Keratinocyte (primary cell): ENCODE measurements around the gene ZBTB20. TPM values are rescaled to one million over a fixed set of nuclear protein-coding genes. Genes with fewer than 3 reads are reported as not detected.

Source experiments
- DNase-seq: peaks from one replicate; pipeline ENCODE4 v3.0.0-alpha.2; 2011; ENCODE audit warnings: low read depth, missing footprints, low spot score
- FAIRE-seq: peaks from 2 replicates; lab custom pipeline; 2011; peaks lifted over from hg19 to GRCh38; lab: Jason Lieb, UNC
- H2AFZ ChIP-seq: 2 replicates; pipeline ENCODE4 v1.6.0; 2012; ENCODE audit warnings: low read length, control low read depth, inconsistent platforms; ENCODE audit not compliant: control insufficient read depth
- H3K27ac ChIP-seq: 2 replicates; pipeline ENCODE4 v1.5.1; 2011; ENCODE audit warnings: low read length; ENCODE audit not compliant: control insufficient read depth, insufficient read depth
- H3K27me3 ChIP-seq: 3 replicates; pipeline ENCODE4 v1.6.0; 2011; ENCODE audit warnings: low read length; ENCODE audit not compliant: control insufficient read depth, insufficient read depth; ENCODE audit errors: extremely low read depth
- H3K36me3 ChIP-seq, 2 experiments: 2 replicates in 1 of 2; 3 replicates in 1 of 2; pipeline ENCODE4 v1.5.1; 2011; ENCODE audit warnings: low read length in 2 of 2, mild to moderate bottlenecking in 1 of 2; ENCODE audit not compliant: control insufficient read depth in 2 of 2, insufficient read depth in 2 of 2; ENCODE audit errors: extremely low read depth in 1 of 2
- H3K4me1 ChIP-seq: 3 replicates; pipeline ENCODE4 v1.5.1; 2011; ENCODE audit warnings: low read length; ENCODE audit not compliant: control insufficient read depth, insufficient read depth; ENCODE audit errors: extremely low read depth
- H3K4me2 ChIP-seq: 3 replicates; pipeline ENCODE4 v1.6.0; 2011; ENCODE audit warnings: low read depth, low read length; ENCODE audit not compliant: control insufficient read depth, insufficient read depth; ENCODE audit errors: extremely low read depth
- H3K4me3 ChIP-seq, 3 experiments: fragments of 200-600 bp in 1 of 3; sonication (generic) in 1 of 3; 2 replicates in 2 of 3; 3 replicates in 1 of 3; pipeline ENCODE4 v1.5.1; 2011 to 2016; ENCODE audit warnings: low read length in 3 of 3, mild to moderate bottlenecking in 3 of 3, control low read depth in 2 of 3, inconsistent platforms in 1 of 3, low read depth in 1 of 3, mixed read lengths in 1 of 3, mixed run types in 1 of 3, moderate library complexity in 1 of 3; ENCODE audit not compliant: control insufficient read depth in 2 of 3, insufficient read depth in 2 of 3; ENCODE audit errors: extremely low read depth in 1 of 3
- H3K79me2 ChIP-seq: 2 replicates; pipeline ENCODE4 v1.6.0; 2012; ENCODE audit warnings: low read length; ENCODE audit not compliant: control insufficient read depth, insufficient read depth
- H3K9ac ChIP-seq: 3 replicates; pipeline ENCODE4 v1.6.0; 2011; ENCODE audit warnings: low read length; ENCODE audit not compliant: control insufficient read depth, insufficient read depth; ENCODE audit errors: extremely low read depth
- H3K9me1 ChIP-seq: 3 replicates; pipeline ENCODE4 v1.6.0; 2011; ENCODE audit warnings: low read length; ENCODE audit not compliant: control insufficient read depth, insufficient read depth; ENCODE audit errors: extremely low read depth
- H3K9me3 ChIP-seq: 2 replicates; pipeline ENCODE4 v1.5.1; 2012; ENCODE audit warnings: low read depth, low read length; ENCODE audit not compliant: control insufficient read depth
- H4K20me1 ChIP-seq: 3 replicates; pipeline ENCODE4 v1.6.0; 2011; ENCODE audit warnings: low read length; ENCODE audit not compliant: control insufficient read depth, insufficient read depth; ENCODE audit errors: extremely low read depth
- CTCF ChIP-seq, 3 experiments: IDR thresholded peaks in 1 of 3; conservative IDR thresholded peaks in 1 of 3; optimal IDR thresholded peaks in 1 of 3; 2 replicates in 2 of 3; 3 replicates in 1 of 3; pipeline versions ENCODE3 to v1.5.1; 2011; ENCODE audit warnings: low read length in 3 of 3, mild to moderate bottlenecking in 3 of 3, moderate library complexity in 2 of 3, control low read depth in 1 of 3, inconsistent platforms in 1 of 3; ENCODE audit not compliant: insufficient read depth in 2 of 3; ENCODE audit errors: extremely low read depth in 1 of 3
- EZH2 ChIP-seq: IDR thresholded peaks from one replicate; pipeline ENCODE4 v1.6.1; 2012; ENCODE audit warnings: inconsistent platforms, mild to moderate bottlenecking, low read length, moderate library complexity
- dilution Hi-C: fragments of 300-500 bp; cut with MboI; formaldehyde crosslinking; loops from one replicate; pipeline ENCODE4 v1.7.0; 2020; ENCODE audit warnings: low sequenced_read_pairs; ENCODE audit not compliant: extremely low pct_ligation_motif_present
- polyA plus RNA-seq, 5 experiments: library from polyadenylated mRNA; depleted of rRNA in 3 of 5; stranded (reverse) in 3 of 5; stranded (forward) in 1 of 5; unstranded in 1 of 5; fragments of >200 nt; gene quantifications; 1 replicate in 1 of 5; 2 replicates in 3 of 5; 3 replicates in 1 of 5; pipeline versions ENCODE4 v1.2.1 to v1.2.3, GENCODE V29; 2011 to 2012; ENCODE audit warnings: missing spikeins in 2 of 5, low read depth in 1 of 5, low replicate concordance in 1 of 5

The ZBTB20 gene
- polyA plus RNA-seq, 1 donor (not counting 4 experiments of a cell fraction or from before 2014, with no cell fraction given): 0.52 TPM

- no peak for DNase-seq
- Histone ChIP-seq H3K27me3 (no peaks in the 10 kb centered on the region), H2AFZ (no peak overlapping the region), H3K4me3 (no peak overlapping the region), H3K36me3 (no peaks in the 10 kb centered on the region), H3K9me3 (no peaks in the 10 kb centered on the region), H3K27ac (no peak overlapping the region), H4K20me1 (no peaks in the 10 kb centered on the region), H3K4me2 (no peak overlapping the region), H3K79me2 (no peaks in the 10 kb centered on the region), H3K9ac (no peak overlapping the region), H3K9me1 (no peaks in the 10 kb centered on the region), H3K4me1 (no peaks in the 10 kb centered on the region)
- TF ChIP-seq CTCF (optimal IDR thresholded peaks at IDR 0.05 in 1 of 3, IDR thresholded peaks at IDR 0.05 in 1 of 3, conservative IDR thresholded peaks at IDR 0.05 in 1 of 3; ENCODE audit: extremely low read depth in 1 of 3, insufficient read depth in 2 of 3, low read length in 3 of 3) (no peak), EZH2 (no peak)
- FAIRE-seq: no peak
- dilution Hi-C loops: no loop called here
These were observed 836.4 kb downstream of the ZBTB20 start for GRCh38 chr3:114310695-114311094.

GRCh38 chr3:114308830-114309229, 838.3 kb downstream of the ZBTB20 start:
- Histone ChIP-seq H3K9me3 (no peaks in the 10 kb centered on the region), H3K27ac (no peak overlapping the region), H3K4me2 (no peak overlapping the region), H3K27me3 (no peaks in the 10 kb centered on the region), H3K9ac (no peak overlapping the region), H2AFZ (no peak overlapping the region), H4K20me1 (no peaks in the 10 kb centered on the region), H3K4me1 (no peaks in the 10 kb centered on the region), H3K79me2 (no peaks in the 10 kb centered on the region), H3K9me1 (no peaks in the 10 kb centered on the region), H3K4me3 (no peak overlapping the region), H3K36me3 (no peaks in the 10 kb centered on the region)
- DNase-seq: no peak
- no peak for FAIRE-seq
- TF ChIP-seq EZH2 (no peak), CTCF (optimal IDR thresholded peaks at IDR 0.05 in 1 of 3, IDR thresholded peaks at IDR 0.05 in 1 of 3, conservative IDR thresholded peaks at IDR 0.05 in 1 of 3; ENCODE audit: extremely low read depth in 1 of 3, insufficient read depth in 2 of 3, low read length in 3 of 3) (no peak)
- dilution Hi-C loops: no loop called here
